Glomerular visceral epithelial cell (primary cell): Measurements from ENCODE around the gene PRR5.
"Not testable (repeated sequence)": the region's sequence is repeated elsewhere in the genome, so short reads cannot be mapped to it uniquely, and the experiment has no call there.

Experiments
- DNase-seq: peaks from one replicate; pipeline ENCODE4 v3.0.0-alpha.2; 2016; ENCODE audit errors: extremely low spot score

The PRR5 gene

GRCh38 chr22:44701824-44702478, at the start of gene PRR5:
Gene PRR5 (plus strand): TSS chr22:44702204. CDS start chr22:44702475, 271 bp downstream.
- DNase-seq, result peak; percentile 82

DNA sequence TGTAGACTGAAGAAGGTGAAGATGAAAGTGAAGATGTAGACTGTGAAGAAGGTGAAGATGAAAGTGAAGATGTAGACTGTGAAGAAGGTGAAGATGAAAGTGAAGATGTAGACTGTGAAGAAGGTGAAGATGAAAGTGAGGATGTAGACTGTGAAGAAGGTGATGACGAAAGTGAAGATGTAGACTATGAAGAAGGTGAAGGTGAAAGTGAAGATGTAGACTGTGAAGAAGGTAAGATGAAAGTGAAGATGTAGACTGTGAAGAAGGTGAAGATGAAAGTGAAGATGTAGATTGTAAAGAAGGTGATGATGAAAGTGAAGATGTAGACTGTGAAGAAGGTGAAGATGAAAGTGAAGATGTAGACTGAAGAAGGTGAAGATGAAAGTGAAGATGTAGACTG, 49.1 kb upstream of the PRR5 start:
- not testable (repeated sequence) for DNase-seq

GRCh38 chr22:44658311-44658953, 43.6 kb upstream of the PRR5 start:
- DNase-seq, result peak; percentile 41

DNA sequence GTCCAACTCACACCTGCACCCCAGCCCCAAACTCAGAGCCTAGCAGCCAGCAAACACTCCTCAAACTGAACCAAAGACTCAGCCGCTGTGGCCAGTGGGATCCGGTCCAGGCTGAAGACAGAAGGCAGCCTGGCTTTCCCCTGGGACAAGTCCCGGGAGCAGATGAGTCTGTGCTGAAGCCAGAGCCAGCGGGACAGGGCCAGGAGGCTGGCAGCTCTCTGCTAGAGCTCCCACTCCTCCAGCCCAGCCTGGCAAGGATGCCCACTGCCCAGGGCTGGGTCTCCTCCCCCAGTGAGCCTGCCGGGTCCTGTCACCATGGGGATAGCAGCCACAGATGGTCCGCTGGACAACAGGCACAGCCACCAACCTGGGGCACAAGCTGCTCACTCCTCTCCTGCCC, 42.9 kb upstream of the PRR5 start:
- no peak for DNase-seq

DNA sequence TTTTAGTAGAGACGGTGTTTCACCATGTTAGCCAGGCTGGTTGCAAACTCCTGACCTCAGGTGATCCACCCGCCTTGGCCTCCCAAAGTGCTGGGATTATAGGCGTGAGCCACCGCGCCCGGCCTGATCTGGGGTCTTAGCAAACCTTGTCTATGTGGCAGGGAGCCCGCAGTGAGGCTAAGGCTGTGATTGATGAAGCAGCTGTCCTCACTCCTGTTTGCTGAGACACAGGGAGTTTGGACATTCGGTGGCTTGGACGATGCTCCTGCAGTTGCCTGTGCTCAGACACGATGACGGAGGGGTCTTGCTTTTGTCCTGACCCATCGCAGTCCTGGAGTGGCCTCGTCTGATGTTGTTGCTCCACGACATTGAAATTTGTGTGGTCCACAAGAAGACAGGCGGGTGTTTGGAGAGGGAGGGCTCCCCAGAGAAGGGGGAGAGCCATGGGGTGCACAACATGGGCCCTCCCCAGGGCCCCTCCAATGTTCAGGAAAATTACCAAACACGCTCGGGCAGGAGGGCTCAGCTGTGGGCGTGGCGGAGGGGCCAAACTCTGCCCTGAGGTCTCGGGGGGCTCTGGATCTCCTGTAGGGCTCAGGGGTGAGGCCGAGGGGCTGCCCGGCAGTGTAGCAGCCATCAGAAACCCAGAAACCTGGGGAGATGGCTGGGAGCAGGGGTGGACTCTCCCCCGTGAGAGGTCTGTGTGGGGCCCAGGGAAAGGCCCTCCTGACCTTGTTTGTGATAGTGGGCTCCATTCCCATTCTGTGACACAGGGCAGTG, 41.8 kb upstream of the PRR5 start:
- no peak for DNase-seq

DNA sequence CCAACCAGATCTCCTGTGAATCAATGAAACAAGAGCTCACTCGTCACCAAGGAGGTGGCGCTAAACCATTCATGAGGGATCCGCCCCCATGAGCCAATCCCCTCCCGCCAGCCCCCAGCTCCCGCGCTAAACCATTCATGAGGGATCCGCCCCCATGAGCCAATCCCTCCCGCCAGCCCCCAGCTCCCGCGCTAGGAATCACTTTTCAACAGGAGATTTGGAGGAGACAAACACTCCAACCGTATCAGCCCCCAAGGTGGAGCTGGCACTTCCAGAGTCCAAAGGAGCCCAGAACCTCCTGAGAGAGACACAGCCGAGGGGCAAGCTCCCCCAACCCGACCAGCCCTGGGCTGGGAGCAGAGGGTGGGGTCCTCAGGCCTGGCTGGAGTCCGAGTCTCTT, 40.9 kb upstream of the PRR5 start:
- DNase-seq, result no peak

GRCh38 chr22:44661659-44662569, 40.1 kb upstream of the PRR5 start:
- DNase-seq, result no peak

GRCh38 chr22:44663256-44663999, 38.6 kb upstream of the PRR5 start:
- no peak for DNase-seq

- DNase-seq, result peak; percentile 67
Observed at GRCh38 chr22:44664149-44664548, 37.9 kb upstream of the PRR5 start.

DNA sequence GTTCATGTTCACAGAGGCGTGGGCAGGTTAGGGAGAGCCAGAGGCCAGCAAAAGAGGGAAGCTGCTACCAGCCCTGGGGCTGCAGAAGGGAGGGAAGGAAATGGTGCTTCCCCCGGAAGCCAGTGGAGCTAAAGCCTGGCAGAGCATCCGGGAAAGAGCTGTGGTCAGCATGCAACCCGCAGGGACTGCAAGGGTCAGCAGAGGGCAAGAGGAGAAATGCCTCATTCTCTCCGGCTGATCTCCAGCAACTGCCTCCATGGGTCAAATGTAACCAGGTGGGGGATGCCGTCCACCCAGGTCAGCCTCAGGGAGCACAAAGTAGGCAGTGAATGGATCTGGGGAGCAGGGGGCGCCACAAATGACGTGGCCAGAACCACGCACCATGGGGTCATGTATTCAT, 36.9 kb upstream of the PRR5 start:
- DNase-seq, result peak; percentile 54

DNA sequence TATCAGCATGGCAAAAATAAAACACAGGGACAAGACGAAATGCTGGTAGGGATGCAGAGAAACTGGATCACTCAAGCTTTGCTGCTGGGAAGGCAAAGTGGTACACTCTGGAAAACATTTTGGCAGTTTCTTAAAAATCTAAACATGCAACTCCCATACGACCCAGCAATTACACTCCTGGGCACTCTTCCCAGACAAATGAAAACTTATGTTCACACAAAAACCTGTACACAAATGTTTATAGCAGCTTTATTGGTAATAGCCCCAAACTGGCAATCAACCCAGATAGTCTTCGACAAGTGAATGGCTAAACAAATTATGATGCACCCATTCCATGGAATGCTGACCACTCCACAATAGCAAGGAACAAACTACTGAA, 35.8 kb upstream of the PRR5 start:
- DNase-seq, result no peak

DNA sequence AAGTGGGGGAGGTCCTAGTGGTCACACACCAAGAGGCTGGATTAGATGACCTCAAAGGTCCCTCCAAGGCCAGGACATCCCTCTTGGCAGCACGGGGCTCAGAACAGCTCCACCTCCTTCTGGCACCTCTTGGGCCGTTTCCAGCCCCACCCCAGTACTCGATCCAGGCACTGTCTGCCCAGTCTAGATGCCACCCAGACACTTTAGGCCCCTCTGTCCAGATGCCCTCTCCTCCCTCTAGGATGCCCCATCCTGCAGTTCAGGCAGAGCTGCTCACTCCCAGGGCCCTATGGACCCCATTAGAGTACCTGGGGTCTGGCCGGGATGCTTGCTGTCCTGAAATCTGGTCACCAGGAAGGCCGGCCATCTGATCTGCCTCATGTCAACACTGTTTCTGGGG, 34.7 kb upstream of the PRR5 start:
- no peak for DNase-seq

- DNase-seq, result no peak
Observed at GRCh38 chr22:44667829-44668189, 34.2 kb upstream of the PRR5 start.

GRCh38 chr22:44668190-44668885, 33.7 kb upstream of the PRR5 start:
- DNase-seq, result no peak

GRCh38 chr22:44668886-44669521, 33.0 kb upstream of the PRR5 start:
- no peak for DNase-seq

- DNase-seq, result no peak
Observed at GRCh38 chr22:44669561-44669976, 32.4 kb upstream of the PRR5 start.

DNA sequence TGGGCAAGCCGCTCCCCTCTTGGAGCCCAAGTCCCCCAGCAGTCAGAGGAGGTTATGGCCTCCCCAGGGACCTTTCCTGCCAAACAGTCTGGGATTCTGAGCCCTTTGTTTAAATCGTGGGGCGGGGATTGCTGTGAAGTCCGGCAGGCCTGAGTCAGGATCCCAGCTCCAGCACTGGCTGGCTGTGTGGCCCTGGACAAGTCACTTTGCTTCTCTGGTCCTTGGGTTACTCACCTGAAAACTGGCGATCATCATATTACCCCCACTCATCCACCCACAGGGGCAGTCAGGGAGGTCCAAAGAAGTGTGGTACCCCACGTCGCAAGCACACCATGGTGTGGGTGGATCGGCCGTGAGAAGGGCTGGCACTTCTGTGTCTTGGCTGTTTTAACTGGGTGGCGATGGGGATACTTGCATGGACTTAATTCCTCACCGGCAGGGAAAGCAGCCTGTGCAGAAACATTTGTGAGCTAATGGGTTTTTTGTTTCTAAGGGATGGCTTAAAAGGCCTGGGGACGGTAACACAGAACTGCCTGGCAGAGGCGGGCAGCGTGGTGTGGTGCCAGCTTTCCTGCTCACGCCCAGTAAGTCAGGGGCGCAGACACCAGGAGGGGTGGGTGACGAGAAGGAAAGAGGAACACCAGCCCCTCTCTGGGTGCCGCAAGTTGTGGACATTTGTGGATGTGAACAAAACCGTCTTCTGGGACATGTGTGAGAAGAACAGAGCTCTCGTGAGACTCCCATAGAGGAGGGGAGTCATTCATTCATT, 31.6 kb upstream of the PRR5 start:
- DNase-seq, result no peak

DNA sequence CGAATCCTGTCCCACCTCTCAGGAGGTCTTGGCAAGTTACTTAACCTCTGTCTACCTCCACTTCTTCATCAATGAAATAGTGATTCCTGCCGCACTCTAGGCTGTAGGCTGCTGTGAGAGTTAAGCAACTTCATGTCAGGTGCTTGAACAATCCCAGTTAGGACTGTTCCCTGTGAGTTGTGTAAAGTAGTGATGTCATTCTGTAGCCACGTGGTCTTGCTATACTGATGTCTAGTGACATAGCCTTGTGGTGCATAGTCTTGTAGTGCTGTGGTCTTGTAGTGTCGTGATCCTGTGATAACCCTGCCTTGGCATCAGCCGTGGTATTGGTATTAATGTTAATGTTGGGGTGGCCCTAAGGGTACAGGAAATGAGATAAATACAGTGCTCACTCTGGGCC, 30.3 kb upstream of the PRR5 start:
- DNase-seq, result peak; percentile 16

- DNase-seq, result no peak
Observed at GRCh38 chr22:44672632-44673031, 29.4 kb upstream of the PRR5 start.
